VCaP (cell line): ENCODE data around the gene KMT5B.

Experiments used
- H3K27ac ChIP-seq: fragments of 450-650 bp; 2 replicates; pipeline ENCODE4 v1.5.1; 2017
- TF ChIP-seq, protein P1 (sequence below): fragments of 450-650 bp; conservative IDR thresholded peaks from 2 replicates; pipeline ENCODE4 v1.5.1; 2017; ENCODE audit warnings: mild to moderate bottlenecking, moderate library complexity

KMT5B gene

DNA sequence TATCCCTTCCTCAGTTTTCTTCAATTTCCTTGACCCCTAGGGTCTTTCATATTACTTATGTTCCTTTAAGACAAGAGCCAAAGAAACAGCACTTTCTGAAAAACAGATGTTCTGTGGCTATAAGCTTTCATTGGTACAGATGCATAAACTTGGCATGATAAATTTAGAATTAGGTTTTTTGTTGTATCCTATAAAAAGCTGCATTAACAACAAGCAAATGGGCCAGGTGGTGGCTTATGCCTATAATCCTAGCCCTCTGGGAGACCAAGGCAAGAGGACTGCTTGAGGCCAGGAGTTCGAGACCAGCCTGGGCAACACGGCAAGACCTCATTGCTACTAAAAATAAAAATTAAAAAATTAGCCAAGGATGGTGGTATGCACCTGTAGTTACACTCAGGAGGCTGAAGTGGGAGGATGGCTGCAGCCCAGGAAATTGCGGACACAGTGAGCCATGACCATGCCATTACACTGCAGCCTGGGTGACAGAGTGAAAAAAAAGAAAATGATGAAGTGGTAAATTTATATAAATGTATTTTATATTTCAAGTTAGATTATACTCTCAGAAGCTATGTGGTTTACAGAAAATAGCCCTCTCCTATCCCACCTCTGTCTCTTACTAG, 18.3 kb downstream of the KMT5B start:
- no peak overlapping the region for H3K27ac ChIP-seq
- TF ChIP-seq, protein P1, sequence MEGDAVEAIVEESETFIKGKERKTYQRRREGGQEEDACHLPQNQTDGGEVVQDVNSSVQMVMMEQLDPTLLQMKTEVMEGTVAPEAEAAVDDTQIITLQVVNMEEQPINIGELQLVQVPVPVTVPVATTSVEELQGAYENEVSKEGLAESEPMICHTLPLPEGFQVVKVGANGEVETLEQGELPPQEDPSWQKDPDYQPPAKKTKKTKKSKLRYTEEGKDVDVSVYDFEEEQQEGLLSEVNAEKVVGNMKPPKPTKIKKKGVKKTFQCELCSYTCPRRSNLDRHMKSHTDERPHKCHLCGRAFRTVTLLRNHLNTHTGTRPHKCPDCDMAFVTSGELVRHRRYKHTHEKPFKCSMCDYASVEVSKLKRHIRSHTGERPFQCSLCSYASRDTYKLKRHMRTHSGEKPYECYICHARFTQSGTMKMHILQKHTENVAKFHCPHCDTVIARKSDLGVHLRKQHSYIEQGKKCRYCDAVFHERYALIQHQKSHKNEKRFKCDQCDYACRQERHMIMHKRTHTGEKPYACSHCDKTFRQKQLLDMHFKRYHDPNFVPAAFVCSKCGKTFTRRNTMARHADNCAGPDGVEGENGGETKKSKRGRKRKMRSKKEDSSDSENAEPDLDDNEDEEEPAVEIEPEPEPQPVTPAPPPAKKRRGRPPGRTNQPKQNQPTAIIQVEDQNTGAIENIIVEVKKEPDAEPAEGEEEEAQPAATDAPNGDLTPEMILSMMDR = no peak

DNA sequence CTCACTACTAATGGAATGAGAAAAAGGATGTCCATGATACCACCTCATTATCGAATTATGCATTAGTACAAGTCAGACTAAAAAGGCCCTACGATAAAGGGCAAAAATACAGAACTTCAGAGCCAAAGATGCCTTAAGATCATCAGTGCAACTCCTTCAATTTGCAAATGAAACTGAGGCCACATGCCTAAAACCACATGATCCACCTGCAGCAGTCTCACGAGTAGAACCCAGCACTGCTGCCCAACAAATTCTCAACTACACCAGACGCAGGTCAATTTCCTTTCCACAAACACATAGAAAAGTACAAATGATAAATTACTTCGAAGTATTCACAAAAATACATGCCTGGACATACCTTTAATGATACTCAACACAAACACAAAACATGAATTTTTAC, 20.1 kb downstream of the KMT5B start:
- TF ChIP-seq, protein P1 = no peak
- no peak overlapping the region for H3K27ac ChIP-seq

DNA sequence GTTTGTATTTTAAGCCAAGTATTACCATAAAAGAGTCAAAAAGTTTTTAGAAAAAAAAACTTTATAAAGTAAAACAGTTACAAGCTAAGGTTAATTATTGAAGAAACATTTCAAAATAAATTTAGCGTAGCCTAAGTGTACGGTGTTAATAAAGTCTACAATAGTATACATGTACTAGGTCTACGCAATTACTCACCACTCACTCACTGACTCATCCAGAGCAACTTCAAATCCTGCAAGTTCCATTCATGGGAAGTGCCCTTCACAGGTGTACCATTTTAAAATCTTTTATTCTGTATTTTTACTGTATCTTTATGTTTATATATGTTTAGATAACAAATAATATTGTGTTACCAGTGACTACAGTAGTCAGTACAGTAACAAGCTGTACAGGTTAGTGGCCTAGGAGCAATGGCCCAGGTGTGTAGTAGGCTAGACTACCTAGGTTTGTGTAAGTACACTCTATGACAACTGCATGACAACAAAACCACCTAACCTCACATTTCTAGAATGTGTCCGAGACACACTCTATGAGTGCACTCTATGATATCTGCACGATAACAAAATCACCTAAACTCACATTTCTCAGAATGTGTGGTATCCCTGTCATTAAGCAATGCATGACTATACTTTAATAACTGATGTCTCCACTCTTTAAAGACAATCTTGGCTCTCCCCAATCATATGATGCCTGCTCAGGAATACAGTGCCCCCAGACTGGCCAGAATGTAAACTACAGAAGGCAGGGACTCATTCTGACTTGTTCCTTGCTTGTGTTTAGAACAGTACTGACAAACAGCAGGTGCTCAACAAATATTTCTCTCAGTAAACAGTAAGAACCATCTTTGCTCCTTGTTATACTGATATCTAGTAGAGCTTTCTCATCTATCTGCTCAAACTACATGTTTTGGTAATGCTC, 21.2 kb downstream of the KMT5B start:
- TF ChIP-seq, protein P1 = no peak

DNA sequence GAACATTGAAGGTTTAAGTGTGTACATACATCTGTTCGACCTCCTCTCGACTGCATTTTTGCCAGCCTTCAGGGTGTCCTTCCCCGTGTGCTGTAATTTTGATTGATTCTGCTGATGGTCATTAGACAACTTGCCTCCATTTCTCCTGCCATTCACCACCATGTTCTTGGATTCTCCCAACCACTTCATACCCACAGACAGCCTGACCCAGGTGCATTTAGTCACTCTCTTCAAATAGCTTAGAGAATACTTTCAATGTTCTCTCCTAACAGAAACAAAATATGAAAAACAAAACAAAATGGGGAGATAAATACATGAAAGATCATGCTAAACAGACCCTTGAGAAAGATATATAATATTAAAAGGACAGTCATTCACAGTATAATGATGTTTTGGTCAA, 23.2 kb downstream of the KMT5B start:
- TF ChIP-seq, protein P1 = no peak
- no peak overlapping the region for H3K27ac ChIP-seq

More for the DNA sequence above, 21.2 kb downstream of the KMT5B start:
- H3K27ac ChIP-seq = no peak overlapping the region

DNA sequence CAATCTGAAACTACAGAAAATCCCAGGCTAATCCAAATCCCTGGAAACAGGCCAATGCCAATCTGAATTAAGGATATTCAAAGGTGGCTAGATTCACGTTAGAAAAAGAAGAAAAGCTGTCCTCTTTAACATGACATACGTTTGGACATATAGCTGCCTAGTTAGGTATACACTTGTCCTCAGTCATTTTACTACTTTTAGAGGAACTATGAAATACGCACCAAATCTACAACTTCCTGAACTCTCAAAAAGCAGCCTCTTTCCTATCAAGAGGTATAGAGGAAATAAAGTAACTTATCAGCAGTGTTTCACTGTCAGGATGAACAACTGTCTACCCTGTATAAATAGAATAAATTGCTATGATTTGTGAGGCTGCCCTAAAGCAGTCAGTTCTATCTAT, 24.0 kb downstream of the KMT5B start:
- TF ChIP-seq, protein P1 = no peak
- H3K27ac ChIP-seq = no peak overlapping the region

DNA sequence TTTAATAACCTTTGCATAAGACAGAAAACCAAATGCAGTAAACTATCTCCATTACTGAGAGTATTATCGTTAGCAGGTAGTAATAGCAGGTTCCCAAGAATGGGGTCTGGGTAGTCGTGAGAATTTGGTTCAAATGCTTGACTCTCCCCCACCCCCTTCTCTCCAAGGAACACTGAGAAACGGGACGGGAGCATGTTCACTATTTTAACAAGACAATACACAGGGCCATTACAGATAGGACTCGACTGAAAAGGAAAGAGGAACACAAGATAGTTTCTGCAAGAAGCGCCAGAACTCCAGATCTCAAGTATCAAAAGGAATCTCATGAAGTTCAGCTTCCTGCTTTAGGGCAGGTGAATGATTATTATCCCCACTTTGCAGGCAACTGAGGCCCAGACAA, 27.0 kb downstream of the KMT5B start:
- TF ChIP-seq, protein P1 = no peak
- no peak overlapping the region for H3K27ac ChIP-seq

DNA sequence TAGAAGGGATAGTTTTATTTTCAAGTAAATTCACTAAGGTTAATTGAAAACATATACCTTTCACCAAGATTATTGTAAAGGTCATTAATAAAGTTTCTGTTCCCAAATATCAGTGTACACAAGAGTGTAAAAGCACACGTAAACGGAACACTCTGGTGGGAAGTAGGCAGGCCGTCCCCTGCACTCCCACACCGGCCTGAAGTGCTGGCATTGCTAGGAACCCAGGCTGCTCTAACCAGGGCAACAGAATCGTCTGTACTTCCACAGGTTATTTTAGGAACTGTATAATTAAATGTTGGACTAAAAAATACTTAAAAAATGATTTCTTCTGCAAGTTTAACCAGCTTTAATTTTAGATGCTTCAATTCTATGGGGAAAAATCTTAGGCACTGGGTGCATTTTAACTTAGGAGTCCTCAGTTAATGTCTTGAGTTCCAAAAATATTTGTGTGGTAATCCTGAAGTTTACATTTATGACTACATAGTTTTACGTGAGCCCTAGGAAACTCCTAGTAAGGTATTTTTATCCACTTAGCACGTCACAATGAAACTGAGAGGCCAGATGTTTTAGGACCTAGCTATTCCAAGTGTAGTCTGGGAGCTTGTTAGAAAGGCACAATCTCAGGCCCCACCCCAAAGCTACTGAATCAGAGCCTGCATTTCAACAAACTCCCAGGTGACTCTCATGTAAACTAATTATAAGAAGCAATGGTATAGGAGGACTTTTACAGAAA, 31.2 kb downstream of the KMT5B start:
- TF ChIP-seq, protein P1 = no peak
- H3K27ac ChIP-seq = no peak overlapping the region
